ENCODE measurements around the gene SMIM33.
"Not testable (repeated sequence)": the region's sequence is repeated elsewhere in the genome, so short reads cannot be mapped to it uniquely, and the experiment has no call there.

SMIM33 gene

GRCh38 chr5:139486201-139486600 lies 15.4 kb downstream of the SMIM33 start:
- no peak for DNase-seq

DNA sequence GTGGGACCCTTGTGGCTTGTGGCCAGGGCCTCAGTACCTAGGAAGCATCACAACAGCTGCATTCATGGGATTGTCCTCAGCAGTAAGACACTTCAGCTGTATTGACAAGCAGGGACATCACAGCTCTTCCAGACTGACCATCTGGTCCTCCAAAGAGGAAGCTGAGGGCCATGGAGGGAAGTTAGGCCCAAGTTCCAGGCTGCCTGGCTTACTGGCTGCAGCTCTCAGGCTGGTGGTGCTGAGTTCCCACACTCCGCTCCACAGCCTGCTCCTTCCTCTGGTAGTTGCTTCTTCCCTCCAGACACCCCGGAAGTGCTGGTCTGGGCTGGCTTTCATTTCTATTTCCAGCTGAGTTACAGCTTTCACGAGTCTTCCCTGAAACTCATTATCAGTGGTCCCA lies 17.5 kb downstream of the SMIM33 start:
- no peak for DNase-seq

- DNase-seq, result no peak
Observed at GRCh38 chr5:139492700-139493192, 21.9 kb downstream of the SMIM33 start.

DNA sequence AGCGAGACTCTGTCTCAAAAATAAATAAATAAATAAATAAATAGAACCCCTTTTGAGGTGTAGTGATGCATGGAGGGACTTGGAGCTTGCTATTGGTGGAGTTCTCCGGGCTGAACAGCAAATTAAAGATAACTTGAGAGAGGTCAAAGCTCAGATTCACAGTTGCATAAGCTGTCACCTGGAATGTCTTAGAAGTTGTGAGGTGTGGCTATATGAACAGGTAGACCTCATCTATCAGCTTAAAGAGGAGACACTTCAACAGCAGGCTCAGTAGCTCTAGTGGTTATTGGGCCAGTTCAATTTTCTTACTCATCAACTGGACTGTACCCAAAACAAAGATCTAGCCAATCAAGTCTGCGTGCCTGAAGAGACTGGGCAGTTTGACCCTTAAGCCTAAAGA lies 23.5 kb downstream of the SMIM33 start:
- no peak for DNase-seq

- no peak for DNase-seq
Observed at GRCh38 chr5:139494832-139495231, 24.0 kb downstream of the SMIM33 start.

GRCh38 chr5:139495638-139496435 lies 25.0 kb downstream of the SMIM33 start:
- DNase-seq, result no peak

GRCh38 chr5:139501381-139501780 lies 30.6 kb downstream of the SMIM33 start:
- DNase-seq, result no peak

GRCh38 chr5:139503036-139503817 lies 32.4 kb downstream of the SMIM33 start:
- not testable (repeated sequence) for DNase-seq

GRCh38 chr5:139503879-139504278 lies 33.1 kb downstream of the SMIM33 start:
- DNase-seq, result not testable (repeated sequence)

- DNase-seq, result not testable (repeated sequence)
Observed at GRCh38 chr5:139504722-139505121, 33.9 kb downstream of the SMIM33 start.

DNA sequence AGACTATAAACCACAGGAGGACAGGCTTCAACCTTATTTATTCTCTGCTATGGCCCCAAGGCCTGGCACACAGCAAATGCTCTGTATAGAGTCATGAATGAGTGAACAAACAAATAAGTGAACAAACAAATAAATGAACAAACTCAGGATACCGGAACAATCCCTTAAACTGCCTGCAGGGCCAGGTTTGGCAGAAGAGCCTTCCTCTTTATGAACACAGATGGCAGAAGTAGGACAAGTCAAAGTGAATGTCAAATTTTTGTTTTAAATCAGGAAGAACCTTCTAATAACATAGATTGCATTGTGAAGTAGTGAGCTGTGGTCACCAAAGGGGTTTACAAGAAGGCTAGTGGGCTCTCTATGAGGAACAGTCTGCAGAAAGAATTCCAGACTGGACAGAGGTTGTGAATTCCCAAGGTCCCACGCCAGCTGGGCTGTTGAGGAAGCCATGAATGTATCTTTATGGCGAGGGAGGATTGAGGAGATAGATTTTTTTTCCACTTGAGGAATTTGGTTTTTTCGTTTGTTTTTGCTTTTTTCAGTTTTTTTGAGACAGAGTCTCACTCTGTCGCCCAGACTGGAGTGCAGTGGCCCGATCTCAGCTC lies 42.1 kb downstream of the SMIM33 start:
- no peak for DNase-seq

- peak; percentile 80 for DNase-seq
Observed at GRCh38 chr5:139513434-139513833, 42.6 kb downstream of the SMIM33 start.

DNA sequence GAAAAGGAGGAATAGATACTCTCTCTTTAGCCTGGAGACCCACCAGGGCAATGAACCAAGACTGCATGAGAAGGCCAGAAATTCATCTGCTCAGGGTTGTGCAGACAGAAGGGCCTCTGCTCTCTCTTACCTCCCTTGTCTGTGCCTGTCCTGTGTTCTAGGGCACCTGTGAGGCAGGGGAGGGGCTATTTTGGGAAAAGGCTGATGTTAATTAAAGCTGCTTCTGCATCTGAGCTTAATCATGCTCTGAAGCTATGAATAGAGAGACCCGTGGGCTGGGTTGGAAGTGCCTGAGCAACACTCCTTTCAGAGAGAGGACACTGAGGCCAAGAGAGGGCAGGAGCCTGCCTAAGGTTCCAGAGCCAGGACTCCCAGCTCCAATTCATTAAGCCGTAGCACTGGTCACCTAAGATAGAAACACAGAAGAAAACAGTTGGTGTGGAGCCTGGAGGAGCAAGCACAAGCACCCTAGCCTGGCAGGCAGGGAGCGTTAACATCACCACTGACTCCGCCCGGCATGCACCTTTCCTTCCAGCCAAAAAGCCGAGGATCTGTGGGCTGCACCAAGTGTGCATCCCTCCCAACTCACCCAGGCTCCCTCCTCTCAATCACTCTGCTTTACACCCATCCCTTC lies 43.2 kb downstream of the SMIM33 start:
- DNase-seq, result no peak

DNA sequence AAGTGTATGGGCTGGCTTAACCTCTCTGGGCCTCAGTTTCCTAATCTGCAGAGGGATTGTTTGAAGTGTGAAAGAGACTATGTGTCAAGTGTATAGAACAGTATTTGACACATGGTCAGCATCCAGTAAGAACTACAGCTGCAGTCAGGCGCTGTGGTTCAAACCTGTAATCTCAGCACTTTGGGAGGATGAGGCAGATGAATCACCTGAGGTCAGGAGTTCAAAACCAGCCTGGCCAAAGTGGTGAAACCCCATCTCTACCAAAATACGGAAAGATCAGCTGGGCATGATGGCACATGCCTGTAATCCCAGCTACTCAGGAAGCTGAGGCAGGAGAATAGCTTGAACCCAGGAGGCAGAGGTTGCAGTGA lies 43.7 kb downstream of the SMIM33 start:
- DNase-seq, result no peak

DNA sequence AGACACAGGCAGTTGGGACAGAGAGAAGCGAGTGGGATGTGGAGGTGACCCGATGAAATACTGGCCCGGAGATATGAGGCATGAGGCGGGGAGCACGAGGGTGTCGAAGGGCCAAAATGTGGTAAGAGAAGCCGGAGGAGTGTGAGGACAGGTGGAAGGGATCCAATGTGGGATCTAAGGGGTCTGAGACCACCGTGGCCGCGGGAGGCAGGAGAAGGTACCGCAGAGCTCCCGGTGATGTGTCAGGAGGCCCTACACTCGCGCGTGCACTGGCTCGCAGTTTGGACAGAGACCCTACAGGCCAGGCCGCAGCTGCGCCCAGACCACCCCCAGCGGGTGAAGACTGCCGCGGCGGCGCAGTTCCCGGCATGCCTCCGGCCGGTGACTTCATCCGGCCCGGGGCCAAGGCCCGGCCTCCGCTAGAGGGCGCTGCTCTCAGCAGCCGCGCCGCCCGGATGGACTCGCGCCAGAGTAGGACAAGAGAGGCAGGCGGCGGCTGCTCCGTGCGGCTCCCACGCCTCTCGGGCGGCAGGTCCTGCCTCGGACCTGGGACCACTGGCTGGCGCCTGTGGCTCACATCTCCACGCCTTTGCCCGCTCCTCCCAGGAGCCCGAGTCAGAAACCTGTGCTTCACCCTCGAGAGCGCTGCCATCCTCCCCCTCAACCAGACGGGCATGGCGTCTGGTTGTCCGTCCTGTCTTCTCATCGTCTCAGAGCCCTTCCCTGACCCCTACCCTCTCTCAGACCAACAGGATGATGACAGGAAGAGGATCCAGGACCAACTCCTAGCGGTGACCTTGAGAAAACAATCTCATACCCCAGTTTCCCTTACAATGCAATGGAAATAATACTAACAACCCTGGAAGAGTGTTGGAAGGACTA lies 47.1 kb downstream of the SMIM33 start:
- peak; percentile 93 for DNase-seq
